Hematopoietic multipotent progenitor cell treated with erythropoietin and hydrocortisone succinate and interleukin-3 and kit ligand, for 17 days (in vitro differentiated cells): ENCODE data around the gene SRSF7.

Experiments
- DNase-seq: peaks from one replicate; pipeline ENCODE4 v3.0.0-alpha.2; 2015; ENCODE audit warnings: low spot score

The SRSF7 gene

DNA sequence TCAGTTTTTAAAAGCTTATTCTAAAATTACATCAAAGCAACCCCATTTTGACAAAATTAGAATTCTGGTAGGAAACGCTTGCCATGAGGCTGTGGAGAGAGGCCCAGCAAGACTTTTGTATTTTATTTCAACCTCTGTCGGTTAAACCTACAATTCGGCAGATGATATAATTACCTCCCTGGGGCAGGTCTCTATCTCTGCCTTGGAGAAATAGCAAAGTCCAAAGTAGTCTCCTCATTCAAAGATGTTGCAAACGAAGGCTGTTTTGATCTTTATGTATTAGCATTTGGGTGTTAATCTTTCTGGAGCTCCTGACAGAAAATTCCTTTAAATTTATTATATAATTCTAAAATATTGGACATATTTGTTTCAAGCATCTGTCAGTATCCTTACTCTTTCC is 49.6 kb downstream of the SRSF7 start:
- no peak for DNase-seq

GRCh38 chr2:38700881-38701458 is 50.2 kb downstream of the SRSF7 start:
- DNase-seq = no peak

GRCh38 chr2:38700113-38700785 is 50.9 kb downstream of the SRSF7 start:
- no peak for DNase-seq

GRCh38 chr2:38698467-38699003 is 52.6 kb downstream of the SRSF7 start:
- no peak for DNase-seq

GRCh38 chr2:38697116-38697840 is 53.9 kb downstream of the SRSF7 start:
- no peak for DNase-seq
